PC-9 (cell line): Measurements from ENCODE around the gene PDE4D.

Experiments used
- CTCF ChIP-seq: fragments of 200-600 bp; sonication (generic); conservative IDR thresholded peaks from 2 replicates; pipeline ENCODE4 v1.6.1; 2017; ENCODE audit warnings: mixed run types, antibody characterized with exemption, mild to moderate bottlenecking, moderate library complexity
- EZH2 ChIP-seq: fragments of 200-600 bp; sonication (generic); IDR thresholded peaks from 2 replicates; pipeline ENCODE4 v1.8.0; 2017; ENCODE audit warnings: antibody characterized with exemption, low read depth

GRCh38 chr5:59887274-59887673 is 6.3 kb downstream of the PDE4D start:
- TF ChIP-seq CTCF, result no peak
- no peak for TF ChIP-seq EZH2
